CD8-positive, alpha-beta memory T cell (primary cell): ENCODE data around the gene ADAT3. TPM values are rescaled to one million over a fixed set of nuclear protein-coding genes. Genes with fewer than 3 reads are reported as not detected.

ENCODE experiments used
- CTCF ChIA-PET: fragments of 350-600 bp; sonication (Branson Sonifier 250); formaldehyde crosslinking; loops from one replicate; lab custom pipeline; 2021; ENCODE audit warnings: antibody characterized with exemption; lab: Charles Lee
- POLR2A ChIA-PET: fragments of 350-600 bp; sonication (Branson Sonifier 250); formaldehyde crosslinking; loops from one replicate; lab custom pipeline; 2021; ENCODE audit warnings: antibody characterized with exemption; lab: Charles Lee
- DNase-seq, 5 donors: peaks; one replicate each; pipeline versions ENCODE4 v3.0.0 to v3.0.0-alpha.2; 2020 to 2022; ENCODE audit warnings: mixed read lengths in 1 of 5
- H3K27ac ChIP-seq: one replicate; pipeline ENCODE4 v1.7.0; 2013; ENCODE audit warnings: low read depth, mild to moderate bottlenecking, low read length, moderate library complexity
- H3K27me3 ChIP-seq: 2 replicates; pipeline ENCODE4 v1.7.0; 2013; ENCODE audit warnings: low read length, mild to moderate bottlenecking; ENCODE audit not compliant: insufficient read depth, poor library complexity, severe bottlenecking
- H3K36me3 ChIP-seq: 2 replicates; pipeline ENCODE4 v1.7.0; 2013; ENCODE audit warnings: mild to moderate bottlenecking, low read length, moderate library complexity; ENCODE audit not compliant: insufficient read depth
- H3K4me1 ChIP-seq: 2 replicates; pipeline ENCODE4 v1.7.0; 2013; ENCODE audit warnings: mild to moderate bottlenecking, low read length, moderate library complexity; ENCODE audit not compliant: insufficient read depth
- H3K4me3 ChIP-seq: 2 replicates; pipeline ENCODE4 v1.7.0; 2013; ENCODE audit warnings: mild to moderate bottlenecking, low read length
- H3K9me3 ChIP-seq: 2 replicates; pipeline ENCODE4 v1.7.0; 2013; ENCODE audit warnings: mild to moderate bottlenecking, low read length
- H3K27ac Mint-ChIP-seq, 8 donors: one replicate each; pipeline ENCODE4 v1.8.0; 2020 to 2021; ENCODE audit warnings: mixed read lengths in 8 of 8, mild to moderate bottlenecking in 6 of 8, inconsistent platforms in 3 of 8, moderate library complexity in 3 of 8
- H3K27me3 Mint-ChIP-seq, 2 donors: one replicate each; pipeline ENCODE4 v1.8.0; 2020 to 2021; ENCODE audit warnings: mixed read lengths in 2 of 2, mild to moderate bottlenecking in 1 of 2, moderate library complexity in 1 of 2
- H3K36me3 Mint-ChIP-seq, 3 donors: one replicate each; pipeline ENCODE4 v1.8.0; 2020 to 2021; ENCODE audit warnings: mixed read lengths in 3 of 3, inconsistent platforms in 1 of 3, mild to moderate bottlenecking in 1 of 3
- H3K4me1 Mint-ChIP-seq, 3 donors: one replicate each; pipeline ENCODE4 v1.8.0; 2020 to 2021; ENCODE audit warnings: mixed read lengths in 3 of 3, inconsistent platforms in 1 of 3, mild to moderate bottlenecking in 1 of 3
- H3K4me3 Mint-ChIP-seq, 7 donors: one replicate each; pipeline ENCODE4 v1.8.0; 2020 to 2021; ENCODE audit warnings: mixed read lengths in 7 of 7, mild to moderate bottlenecking in 6 of 7, moderate library complexity in 4 of 7, inconsistent platforms in 2 of 7
- H3K9me3 Mint-ChIP-seq, 5 donors: one replicate each; pipeline ENCODE4 v1.8.0; 2020 to 2022; ENCODE audit warnings: mixed read lengths in 5 of 5, mild to moderate bottlenecking in 3 of 5, moderate library complexity in 2 of 5, inconsistent platforms in 1 of 5
- polyA plus RNA-seq: library from polyadenylated mRNA; unstranded; fragments of 300-500 nt; fragmentation: Illumina TruSeq; gene quantifications from one replicate; pipeline ENCODE4 v1.2.3, GENCODE V29; 2021
- total RNA-seq, 2 experiments: library from RNA; stranded (reverse); gene quantifications; one replicate each; pipeline ENCODE4 v1.2.3, GENCODE V29; 2021

Gene ADAT3
- total and polyA plus RNA-seq, 3 experiments from 2014 or later: 4.6 to 6.6 (median 6.3) TPM

DNA sequence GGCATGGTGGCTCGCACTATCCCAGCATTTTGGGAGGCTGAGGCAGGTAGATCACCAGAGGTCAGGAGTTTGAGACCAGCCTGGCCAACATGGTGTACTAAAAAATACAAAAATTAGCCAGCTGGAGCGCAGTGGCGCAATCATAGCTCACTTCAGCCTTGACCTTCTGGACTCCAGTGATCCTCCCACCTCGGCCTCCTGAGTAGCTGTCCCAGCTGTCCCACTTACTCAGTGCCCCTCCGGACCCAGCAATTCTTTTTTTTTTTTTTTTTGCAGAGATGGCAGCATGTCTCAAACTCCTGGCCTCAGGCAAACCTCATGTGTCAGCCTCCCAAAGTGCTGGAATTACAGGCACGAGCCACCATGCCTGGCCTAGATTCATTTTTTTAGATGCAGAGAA, 2.3 kb upstream of the ADAT3 start:
- ChIA-PET CTCF (interaction anchor here (0.6 to 3.5 kb wide), 6 partner anchors 9 to 1460 kb away, joined by 3 to 17 read pairs (median 3); partner anchors contain the start of gene ABHD17A), POLR2A (interaction anchor here (0.6 to 0.7 kb wide), 3 partner anchors 164 to 1605 kb away, joined by 6 to 8 read pairs (median 6); no protein-coding TSS in a partner anchor)
- Mint-ChIP-seq H3K9me3 (no peaks in the 10 kb centered on the region), H3K4me3 (peak overlapping the region in 1 of 7 donors; percentile 20), H3K27ac (peak overlapping the region in 3 of 8 donors; percentile 6 to 85 (median 32)), H3K4me1 (peaks cover 8 to 19% (median 10%) of the 10 kb centered on the region in 3 donors), H3K27me3 (no peaks in the 10 kb centered on the region), H3K36me3 (peaks cover 0 to 3% (median 0%) of the 10 kb centered on the region in 3 donors)
- no peaks in the 10 kb centered on the region for H3K9me3 ChIP-seq
- no peak overlapping the region for H3K4me3 ChIP-seq
- no peaks in the 10 kb centered on the region for H3K36me3 ChIP-seq
- peaks cover 19% of the 10 kb centered on the region for H3K4me1 ChIP-seq
- no peak overlapping the region for H3K27ac ChIP-seq
- DNase-seq: no peak
- no peaks in the 10 kb centered on the region for H3K27me3 ChIP-seq

- peaks cover 18 to 34% (median 22%) of the 10 kb centered on the region in 3 donors for H3K4me1 Mint-ChIP-seq
- ChIA-PET CTCF (interaction anchor here (1.1 kb wide), 1 partner anchor 13 kb away, joined by 3 read pairs; no protein-coding TSS in a partner anchor), POLR2A (interaction anchor here (2.5 kb wide), 1 partner anchor 29 kb away, joined by 6 read pairs; no protein-coding TSS in a partner anchor)
- no peaks in the 10 kb centered on the region for H3K27me3 Mint-ChIP-seq
- no peak for DNase-seq
- peaks cover 15% of the 10 kb centered on the region for H3K4me1 ChIP-seq
- H3K27ac Mint-ChIP-seq: peak overlapping the region in 6 of 8 donors; percentile 54 to 87 (median 83)
- no peak overlapping the region for H3K4me3 ChIP-seq
- peaks cover 0 to 3% (median 0%) of the 10 kb centered on the region in 3 donors for H3K36me3 Mint-ChIP-seq
- no peaks in the 10 kb centered on the region for H3K9me3 ChIP-seq
- peak overlapping the region; percentile 70 for H3K27ac ChIP-seq
- no peaks in the 10 kb centered on the region for H3K36me3 ChIP-seq
- H3K9me3 Mint-ChIP-seq: no peaks in the 10 kb centered on the region
- H3K4me3 Mint-ChIP-seq: peak overlapping the region in 5 of 7 donors; percentile 45 to 92 (median 83)
- H3K27me3 ChIP-seq: no peaks in the 10 kb centered on the region
Observed at GRCh38 chr19:1904860-1905109, 414 bp upstream of the ADAT3 start.

GRCh38 chr19:1905863-1906375, 720 bp downstream of the ADAT3 start:
- peaks cover 15% of the 10 kb centered on the region for H3K4me1 ChIP-seq
- POLR2A ChIA-PET: interaction anchor here (1.0 to 2.5 kb wide), 2 partner anchors 30 to 41 kb away, joined by 3 to 6 read pairs; no protein-coding TSS in a partner anchor

GRCh38 chr19:1906985-1907562, 1.9 kb downstream of the ADAT3 start:
- no peak overlapping the region for H3K4me3 ChIP-seq
- DNase-seq: no peak
- H3K27ac ChIP-seq: no peak overlapping the region
- H3K4me1 ChIP-seq: peaks cover 15% of the 10 kb centered on the region
- H3K9me3 ChIP-seq: no peaks in the 10 kb centered on the region
- ChIA-PET POLR2A (interaction anchor here (0.6 kb wide), 1 partner anchor 32 kb away, joined by 8 read pairs; no protein-coding TSS in a partner anchor), CTCF (interaction anchor here (1.9 kb wide), 1 partner anchor 32 kb away, joined by 5 read pairs; no protein-coding TSS in a partner anchor)
- Mint-ChIP-seq H3K36me3 (peaks cover 0 to 5% (median 0%) of the 10 kb centered on the region in 3 donors), H3K4me1 (peaks cover 22 to 41% (median 37%) of the 10 kb centered on the region in 3 donors), H3K27me3 (no peaks in the 10 kb centered on the region), H3K9me3 (no peaks in the 10 kb centered on the region), H3K27ac (peak overlapping the region in 3 of 8 donors; percentile 29 to 77 (median 50)), H3K4me3 (peak overlapping the region in 5 of 7 donors; percentile 28 to 78 (median 58))
- no peaks in the 10 kb centered on the region for H3K36me3 ChIP-seq
- no peaks in the 10 kb centered on the region for H3K27me3 ChIP-seq

More at GRCh38 chr19:1905863-1906375, 720 bp downstream of the ADAT3 start:
- H3K9me3 ChIP-seq: no peaks in the 10 kb centered on the region
- H3K36me3 Mint-ChIP-seq: peaks cover 0 to 5% (median 0%) of the 10 kb centered on the region in 3 donors
- no peaks in the 10 kb centered on the region for H3K27me3 Mint-ChIP-seq
- H3K4me3 Mint-ChIP-seq: peak overlapping the region; percentile 85 to 95 (median 89)
- peak overlapping the region; percentile 70 for H3K27ac ChIP-seq
- H3K4me3 ChIP-seq: peak overlapping the region; percentile 74
- no peaks in the 10 kb centered on the region for H3K9me3 Mint-ChIP-seq
- no peak for DNase-seq
- H3K27me3 ChIP-seq: no peaks in the 10 kb centered on the region
- H3K4me1 Mint-ChIP-seq: peaks cover 22 to 41% (median 31%) of the 10 kb centered on the region in 3 donors
- peak overlapping the region; percentile 9 to 97 (median 92) for H3K27ac Mint-ChIP-seq
- H3K36me3 ChIP-seq: no peaks in the 10 kb centered on the region
- CTCF ChIA-PET: interaction anchor here (1.9 kb wide), 1 partner anchor 31 kb away, joined by 5 read pairs; no protein-coding TSS in a partner anchor

DNA sequence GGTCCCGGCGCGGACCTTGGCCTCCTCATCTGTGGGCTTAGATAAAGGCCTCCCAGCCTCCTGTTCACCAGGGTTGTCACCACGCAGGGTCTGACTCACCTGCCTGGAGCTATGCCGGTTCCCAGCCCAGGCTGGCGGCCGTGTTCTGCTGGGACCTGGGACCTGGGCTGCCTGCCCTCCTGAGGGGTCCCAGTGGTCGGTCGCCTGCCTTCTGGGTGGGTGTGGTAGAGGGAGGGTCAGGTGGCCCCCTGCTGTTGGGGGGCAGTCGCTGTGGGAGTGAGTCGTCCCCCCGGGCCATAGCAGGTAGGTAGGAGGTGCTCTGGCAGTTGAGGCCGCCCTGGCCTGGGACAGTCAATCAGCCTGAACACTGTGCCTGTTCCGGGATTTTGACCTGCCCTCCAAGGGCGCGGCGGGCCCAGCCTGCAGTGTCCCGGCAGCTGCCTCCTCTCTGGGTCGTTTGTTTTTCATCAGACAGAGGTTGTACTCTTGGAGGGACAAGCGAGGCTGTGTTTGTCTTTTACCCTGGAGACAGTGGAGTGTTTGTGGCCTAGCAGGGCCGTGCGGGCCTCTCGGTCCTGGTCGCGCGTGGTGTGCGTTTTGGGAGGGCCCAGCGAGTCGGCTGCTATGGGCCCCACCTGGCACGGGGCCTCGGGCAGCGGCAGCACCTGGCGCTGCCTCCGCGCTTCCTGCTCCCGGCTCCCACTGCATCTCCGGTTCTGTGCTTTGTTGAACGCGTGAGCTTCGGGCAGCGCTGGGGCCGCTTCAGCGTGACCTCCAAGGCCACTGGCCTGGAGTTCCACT, 2.6 kb downstream of the ADAT3 start:
- no peaks in the 10 kb centered on the region for H3K9me3 ChIP-seq
- Mint-ChIP-seq H3K27me3 (no peaks in the 10 kb centered on the region), H3K4me1 (peaks cover 22 to 41% (median 37%) of the 10 kb centered on the region in 3 donors), H3K36me3 (peaks cover 0 to 6% (median 0%) of the 10 kb centered on the region in 3 donors), H3K27ac (peak overlapping the region in 1 of 8 donors; percentile 50), H3K4me3 (no peak overlapping the region), H3K9me3 (no peaks in the 10 kb centered on the region)
- no peak overlapping the region for H3K4me3 ChIP-seq
- H3K36me3 ChIP-seq: no peaks in the 10 kb centered on the region
- H3K27ac ChIP-seq: no peak overlapping the region
- ChIA-PET CTCF (no interaction called here), POLR2A (interaction anchor here (0.6 kb wide), 1 partner anchor 32 kb away, joined by 8 read pairs; no protein-coding TSS in a partner anchor)
- DNase-seq: no peak
- peaks cover 15% of the 10 kb centered on the region for H3K4me1 ChIP-seq
- H3K27me3 ChIP-seq: no peaks in the 10 kb centered on the region

DNA sequence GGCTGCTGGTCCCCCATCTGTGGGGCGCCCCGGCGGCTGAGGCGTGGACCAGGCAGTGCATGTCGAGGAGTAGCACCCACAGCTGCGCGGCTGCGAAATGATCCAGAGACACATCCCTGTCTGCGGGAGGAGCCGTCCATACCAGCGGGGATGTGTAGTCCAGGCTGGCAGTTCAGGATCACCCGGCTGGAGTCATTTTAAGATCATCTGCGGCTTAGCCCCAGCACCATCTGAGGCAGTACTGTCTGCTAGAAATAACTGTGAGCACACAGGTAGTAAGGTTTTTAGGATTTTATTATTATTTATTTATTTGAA, 3.1 kb downstream of the ADAT3 start:
- Histone ChIP-seq H3K36me3 (no peaks in the 10 kb centered on the region), H3K4me3 (no peak overlapping the region), H3K27me3 (no peaks in the 10 kb centered on the region), H3K4me1 (peaks cover 15% of the 10 kb centered on the region), H3K9me3 (no peaks in the 10 kb centered on the region), H3K27ac (no peak overlapping the region)
- H3K4me1 Mint-ChIP-seq: peaks cover 22 to 41% (median 37%) of the 10 kb centered on the region in 3 donors
- no peaks in the 10 kb centered on the region for H3K9me3 Mint-ChIP-seq
- H3K27me3 Mint-ChIP-seq: no peaks in the 10 kb centered on the region
- H3K36me3 Mint-ChIP-seq: peaks cover 0 to 10% (median 0%) of the 10 kb centered on the region in 3 donors
- ChIA-PET CTCF (no interaction called here), POLR2A (no interaction called here)
- no peak for DNase-seq
- H3K4me3 Mint-ChIP-seq: peak overlapping the region in 1 of 7 donors; percentile 69
- H3K27ac Mint-ChIP-seq: no peak overlapping the region

- H3K9me3 ChIP-seq: no peaks in the 10 kb centered on the region
- ChIA-PET POLR2A (no interaction called here), CTCF (interaction anchor here (1.0 kb wide), 1 partner anchor 57 kb away, joined by 3 read pairs; no protein-coding TSS in a partner anchor)
- no peaks in the 10 kb centered on the region for H3K9me3 Mint-ChIP-seq
- DNase-seq: peak in 1 of 5 donors; percentile 21
- H3K4me3 Mint-ChIP-seq: peak overlapping the region in 1 of 7 donors; percentile 71
- H3K27me3 Mint-ChIP-seq: no peaks in the 10 kb centered on the region
- no peak overlapping the region for H3K27ac ChIP-seq
- peaks cover 9% of the 10 kb centered on the region for H3K4me1 ChIP-seq
- H3K4me1 Mint-ChIP-seq: peaks cover 20 to 38% (median 37%) of the 10 kb centered on the region in 3 donors
- H3K36me3 Mint-ChIP-seq: peaks cover 0 to 13% (median 0%) of the 10 kb centered on the region in 3 donors
- no peaks in the 10 kb centered on the region for H3K27me3 ChIP-seq
- no peaks in the 10 kb centered on the region for H3K36me3 ChIP-seq
- no peak overlapping the region for H3K4me3 ChIP-seq
- H3K27ac Mint-ChIP-seq: peak overlapping the region in 2 of 8 donors; percentile 50 to 93
Observed at GRCh38 chr19:1909761-1910080, 4.5 kb downstream of the ADAT3 start.
